ENCODE results near the gene RASSF5.
"Not testable (repeated sequence)": the region's sequence is repeated elsewhere in the genome, so short reads cannot be mapped to it uniquely, and the experiment has no call there.

The RASSF5 gene

DNA sequence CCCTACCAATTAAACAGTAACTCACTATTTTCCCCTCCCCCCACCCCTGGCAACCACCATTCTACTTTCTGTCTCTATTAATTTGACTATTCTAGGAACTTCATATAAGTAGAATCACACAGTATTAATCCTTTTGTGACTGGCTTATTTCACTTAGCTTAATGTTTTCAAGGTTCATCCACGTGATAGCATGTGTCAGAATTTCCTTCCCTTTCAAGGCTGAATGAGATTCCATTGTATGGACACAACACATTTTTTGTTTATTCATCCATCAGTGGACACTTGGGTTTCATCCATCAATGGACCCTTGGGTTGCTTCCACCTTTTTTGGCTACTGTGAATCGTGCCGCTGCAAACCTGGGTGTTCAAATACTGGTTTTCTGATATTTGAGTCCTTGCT is 63.2 kb downstream of the RASSF5 start:
- DNase-seq (ENCODE audit: low read depth) = no peak

GRCh38 chr1:206572835-206573234 is 65.5 kb downstream of the RASSF5 start:
- DNase-seq (ENCODE audit: low read depth) = no peak

DNA sequence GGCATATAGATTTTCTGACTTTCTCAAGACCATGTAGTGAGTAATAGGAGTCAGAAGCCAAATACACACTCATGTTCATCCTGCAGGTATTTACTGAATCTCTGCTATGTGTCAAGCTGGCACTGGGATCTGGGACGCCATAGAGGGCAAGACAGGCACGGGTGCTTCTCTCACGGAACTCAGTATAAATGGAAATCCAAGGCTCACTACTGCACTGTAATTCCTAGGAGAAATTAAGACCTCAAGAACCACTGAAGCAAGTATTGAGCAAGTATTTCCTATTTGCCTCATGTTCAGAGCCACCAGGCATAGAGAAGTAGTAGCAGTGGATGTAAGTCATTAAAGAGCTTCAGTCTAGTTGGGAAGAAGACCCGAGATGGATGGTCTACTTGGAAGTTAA is 66.0 kb downstream of the RASSF5 start:
- no peak for DNase-seq (ENCODE audit: low read depth)

DNA sequence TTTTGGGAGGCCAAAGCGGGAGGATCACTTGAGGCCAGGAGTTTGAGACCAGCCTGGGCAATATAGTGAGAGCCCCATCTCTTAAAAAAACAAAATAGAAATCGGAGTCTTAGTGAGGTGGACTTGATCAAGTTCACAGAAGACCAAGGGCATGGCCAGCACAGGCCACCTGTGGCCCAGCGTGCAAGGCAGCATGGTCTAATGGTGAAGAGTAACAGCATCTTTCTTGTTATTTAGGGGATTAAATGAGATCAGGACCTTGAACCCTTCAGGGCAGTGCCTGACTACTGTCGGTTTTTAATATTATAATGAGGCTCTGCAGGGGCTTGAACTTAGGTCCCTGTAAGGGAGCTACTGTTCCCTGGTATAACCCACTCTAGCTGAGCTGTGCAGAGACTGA is 66.4 kb downstream of the RASSF5 start:
- DNase-seq (ENCODE audit: low read depth) = no peak

DNA sequence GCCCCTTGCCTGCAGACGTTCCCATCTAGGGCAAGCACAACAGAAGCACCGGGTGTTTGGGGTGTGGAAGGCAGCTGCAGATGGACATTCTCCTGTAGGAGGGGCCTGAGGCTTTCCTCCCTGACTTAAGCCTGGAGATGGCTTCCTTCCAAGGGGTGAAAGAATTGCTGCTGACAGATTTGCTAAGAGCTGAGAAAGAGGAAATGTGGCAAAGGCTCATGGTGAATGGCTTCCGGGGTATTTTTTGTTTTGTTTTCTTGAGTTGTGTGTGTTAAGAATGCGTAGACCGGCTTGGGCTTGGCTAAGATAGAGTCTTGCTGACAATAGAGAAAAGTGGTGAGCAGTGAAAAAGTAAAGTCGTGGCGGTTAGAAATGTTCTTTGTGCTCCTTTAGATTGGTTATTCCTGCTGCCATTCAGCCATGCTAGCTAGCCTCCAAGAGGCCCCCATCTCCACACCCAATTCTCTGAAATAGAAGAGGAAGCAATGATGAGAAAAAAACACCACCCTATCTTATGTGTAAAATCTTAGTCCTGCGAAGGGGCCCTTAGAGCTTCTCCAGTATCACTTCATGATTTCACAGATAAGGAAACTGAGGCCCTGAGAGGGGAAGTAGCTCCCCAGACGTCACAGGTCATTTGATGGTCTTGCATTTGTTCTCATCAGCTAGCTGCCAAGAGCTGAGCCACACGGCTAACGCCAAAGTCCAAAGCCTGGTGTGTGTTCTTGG is 68.0 kb downstream of the RASSF5 start:
- DNase-seq (ENCODE audit: low read depth) = peak; percentile 75

DNA sequence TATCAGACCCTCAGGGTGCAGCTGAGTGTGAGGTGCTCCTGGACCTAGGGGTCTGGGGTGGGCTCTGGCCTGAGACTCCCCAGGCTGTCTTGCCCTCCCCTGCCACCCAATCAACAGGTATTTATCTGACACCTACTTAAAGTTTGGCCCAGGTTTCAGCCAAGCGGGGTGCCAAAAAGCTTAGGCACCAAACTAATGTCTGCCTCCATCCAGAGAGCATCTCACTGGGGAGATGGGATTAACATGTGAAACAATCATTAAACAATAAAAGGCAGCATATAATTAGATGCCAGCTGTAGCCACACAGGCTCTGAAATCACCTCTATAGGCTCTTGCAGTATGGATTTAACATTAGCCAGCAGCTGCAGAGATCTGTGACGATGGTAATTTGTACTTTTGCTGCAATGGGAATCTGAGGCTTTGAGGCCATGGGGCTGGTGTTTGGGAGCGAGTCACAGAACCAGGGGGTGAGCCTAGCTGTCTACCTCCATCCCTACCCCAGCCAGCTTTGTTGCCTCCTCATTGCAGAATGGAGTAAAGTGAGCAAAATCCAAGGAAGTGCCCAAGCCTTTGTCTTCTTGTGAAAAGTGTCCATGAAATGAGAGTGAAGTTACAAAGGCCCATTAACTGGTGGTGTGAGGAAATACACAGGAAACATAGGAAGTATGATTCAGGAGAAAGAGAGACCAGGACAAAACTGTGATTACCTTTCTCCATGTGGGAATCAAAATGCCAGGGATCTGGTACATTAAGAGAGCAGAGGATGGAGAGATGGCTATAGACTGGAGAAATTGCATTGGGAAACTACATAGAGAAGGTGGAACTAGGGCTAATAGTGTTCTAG is 68.8 kb downstream of the RASSF5 start:
- DNase-seq (ENCODE audit: low read depth) = no peak

- no peak for DNase-seq (ENCODE audit: low read depth)
These were observed 70.3 kb downstream of the RASSF5 start for GRCh38 chr1:206577626-206578025.

DNA sequence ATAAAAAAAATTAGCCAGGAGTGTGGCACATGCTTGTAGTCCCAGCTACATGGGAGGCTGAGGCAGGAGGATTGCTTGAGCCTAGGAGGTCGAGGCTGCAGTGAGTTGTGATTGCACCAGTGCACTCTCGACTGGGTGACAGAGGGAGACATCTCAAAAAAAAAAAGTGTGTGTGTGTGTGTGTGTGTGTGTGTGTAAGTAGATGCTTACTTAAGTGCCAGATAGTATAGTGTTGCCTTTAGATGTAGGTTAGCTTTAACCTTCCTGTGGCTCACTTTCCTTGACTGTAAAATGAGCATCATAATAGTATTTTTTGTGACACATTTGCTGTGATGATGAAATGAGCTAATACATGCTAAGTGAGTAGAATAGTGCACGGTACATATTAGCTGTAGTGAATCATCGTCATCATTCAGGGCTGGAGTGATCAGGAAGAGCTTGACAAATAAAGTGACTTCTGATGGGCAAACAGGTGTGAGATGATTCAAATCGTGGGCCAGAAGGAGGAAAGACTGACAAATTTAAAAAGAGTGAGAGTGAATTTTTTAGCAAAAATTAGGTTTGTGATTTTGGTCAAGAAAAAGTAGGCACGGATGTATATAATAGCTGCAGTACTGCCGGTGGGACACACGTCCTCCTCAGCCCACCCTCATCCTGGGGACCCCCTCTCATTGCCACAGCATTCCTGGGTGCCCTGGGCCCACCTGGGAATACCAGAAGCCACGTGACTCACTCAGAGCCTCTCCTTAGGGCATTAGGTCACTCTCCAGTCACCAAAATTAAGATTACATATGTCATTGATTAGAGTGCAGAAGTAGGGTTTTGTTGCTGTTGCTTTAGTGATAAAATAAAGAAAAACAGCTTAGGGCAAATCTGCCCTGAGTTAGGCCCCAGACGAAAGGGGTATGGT is 71.0 kb downstream of the RASSF5 start:
- DNase-seq (ENCODE audit: low read depth) = no peak

DNA sequence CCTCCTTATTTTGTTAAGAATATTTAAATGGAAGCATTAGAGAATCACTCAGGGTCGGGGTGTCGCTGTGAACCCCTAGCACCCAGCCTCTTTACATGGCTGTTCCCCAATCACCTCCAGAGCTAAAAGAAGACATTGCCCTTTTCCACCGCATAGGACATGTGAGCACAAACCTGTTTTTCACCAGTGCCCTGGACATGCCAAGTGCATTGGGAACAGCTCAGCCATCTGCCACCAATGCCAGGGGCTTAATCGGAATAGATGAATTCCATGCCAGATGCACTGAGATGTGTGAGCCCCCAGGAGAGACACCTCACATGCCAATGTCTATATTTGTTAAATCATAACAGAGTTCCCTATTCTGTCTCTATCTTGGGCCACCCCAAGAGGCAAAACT is 71.6 kb downstream of the RASSF5 start:
- no peak for DNase-seq (ENCODE audit: low read depth)

- DNase-seq (ENCODE audit: low read depth) = no peak
These were observed 72.6 kb downstream of the RASSF5 start for GRCh38 chr1:206579747-206580437.

DNA sequence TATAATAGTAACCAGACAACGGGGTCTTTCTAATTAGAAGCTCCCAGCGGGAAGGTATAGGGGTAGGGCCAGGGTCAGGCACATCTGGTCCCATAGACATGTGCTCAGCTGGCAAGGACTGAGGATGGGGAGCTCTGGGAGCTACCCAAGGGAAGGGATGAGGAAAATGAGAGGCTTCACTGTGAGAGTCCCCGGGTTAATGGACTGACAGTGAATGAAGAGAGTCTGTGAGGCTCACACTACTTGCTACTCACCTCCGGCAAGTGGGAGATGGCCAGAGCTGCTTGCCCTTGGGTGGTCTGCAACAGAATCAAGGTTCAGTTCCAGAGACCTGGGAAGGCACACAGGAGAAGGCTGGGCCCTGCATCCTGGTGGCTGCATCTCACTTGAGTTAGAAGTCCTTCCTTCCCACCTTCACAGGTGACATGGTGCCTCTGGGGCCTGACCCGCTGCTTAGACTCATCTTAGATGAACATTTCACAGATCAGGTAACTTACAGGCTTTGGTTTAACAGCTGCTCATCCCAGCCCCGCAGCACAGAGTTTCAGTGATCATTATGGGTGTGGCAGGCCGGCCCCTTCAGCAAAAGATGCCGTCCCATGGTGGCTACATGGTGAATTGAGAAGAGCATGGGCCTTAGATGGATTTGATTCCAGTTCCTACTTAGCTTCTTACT is 73.2 kb downstream of the RASSF5 start:
- DNase-seq (ENCODE audit: low read depth) = no peak

DNA sequence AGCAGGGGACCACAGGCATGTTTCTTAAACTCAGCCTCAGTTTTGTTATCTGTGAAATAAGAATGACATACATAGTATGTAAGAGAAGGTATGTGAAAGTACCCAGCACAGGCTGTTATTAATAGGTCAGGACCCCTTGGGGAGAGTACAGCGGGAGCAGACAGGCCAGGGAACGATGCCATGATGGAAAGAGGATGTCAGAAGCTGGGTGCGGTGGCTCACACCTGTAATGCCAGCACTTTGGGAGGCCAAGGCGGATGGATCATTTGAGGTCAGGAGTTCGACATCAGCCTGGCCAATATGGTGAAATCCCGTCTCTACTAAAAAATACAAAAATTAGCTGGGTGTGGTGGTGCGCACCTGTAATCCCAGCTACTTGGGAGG is 73.8 kb downstream of the RASSF5 start:
- not testable (repeated sequence) for DNase-seq (ENCODE audit: low read depth)

- no peak for DNase-seq (ENCODE audit: low read depth)
These were observed 74.2 kb downstream of the RASSF5 start for GRCh38 chr1:206581571-206581981.

GRCh38 chr1:206582537-206582936 is 75.2 kb downstream of the RASSF5 start:
- no peak for DNase-seq (ENCODE audit: low read depth)

GRCh38 chr1:206582971-206583706 is 75.8 kb downstream of the RASSF5 start:
- no peak for DNase-seq (ENCODE audit: low read depth)

DNA sequence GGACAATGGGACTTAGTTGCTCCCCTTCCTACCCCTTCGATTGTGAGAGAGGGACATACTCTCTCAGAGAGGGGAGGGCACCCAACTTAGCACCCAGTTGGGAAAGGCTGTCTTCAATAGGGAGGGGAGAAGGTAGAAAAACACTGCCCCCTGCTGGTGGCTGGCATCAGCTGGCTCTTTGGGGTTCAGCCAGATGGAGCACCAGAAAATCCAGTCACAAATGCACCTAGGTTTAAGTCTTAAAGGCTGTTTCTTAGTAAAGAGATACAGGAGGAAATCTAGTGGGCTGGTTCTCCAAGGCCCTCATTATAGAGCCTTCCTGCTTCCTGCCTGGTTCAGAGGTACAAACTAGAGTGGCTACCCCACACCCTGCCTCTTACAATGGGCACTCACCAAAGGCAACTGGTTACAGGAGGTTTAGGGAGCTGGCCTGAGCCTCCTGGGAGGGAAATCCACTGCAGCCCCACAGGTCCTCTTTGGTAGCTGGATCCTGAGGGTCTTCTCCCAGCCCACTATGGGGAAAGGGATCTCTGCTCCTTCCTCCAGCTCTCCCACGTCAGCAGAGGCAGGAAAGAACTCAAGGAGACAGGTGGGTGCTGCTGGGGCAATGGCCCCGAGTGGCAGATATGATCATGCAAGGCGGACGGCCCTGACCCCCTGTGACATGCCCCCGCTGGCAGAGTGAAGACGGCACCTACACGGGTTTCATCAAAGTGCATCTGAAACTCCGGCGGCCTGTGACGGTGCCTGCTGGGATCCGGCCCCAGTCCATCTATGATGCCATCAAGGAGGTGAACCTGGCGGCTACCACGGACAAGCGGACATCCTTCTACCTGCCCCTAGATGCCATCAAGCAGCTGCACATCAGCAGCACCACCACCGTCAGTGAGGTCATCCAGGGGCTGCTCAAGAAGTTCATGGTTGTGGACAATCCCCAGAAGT is 76.6 kb downstream of the RASSF5 start:
- peak; percentile 33 for DNase-seq (ENCODE audit: low read depth)

- DNase-seq (ENCODE audit: low read depth) = no peak
These were observed 77.4 kb downstream of the RASSF5 start for GRCh38 chr1:206584683-206585082.

DNA sequence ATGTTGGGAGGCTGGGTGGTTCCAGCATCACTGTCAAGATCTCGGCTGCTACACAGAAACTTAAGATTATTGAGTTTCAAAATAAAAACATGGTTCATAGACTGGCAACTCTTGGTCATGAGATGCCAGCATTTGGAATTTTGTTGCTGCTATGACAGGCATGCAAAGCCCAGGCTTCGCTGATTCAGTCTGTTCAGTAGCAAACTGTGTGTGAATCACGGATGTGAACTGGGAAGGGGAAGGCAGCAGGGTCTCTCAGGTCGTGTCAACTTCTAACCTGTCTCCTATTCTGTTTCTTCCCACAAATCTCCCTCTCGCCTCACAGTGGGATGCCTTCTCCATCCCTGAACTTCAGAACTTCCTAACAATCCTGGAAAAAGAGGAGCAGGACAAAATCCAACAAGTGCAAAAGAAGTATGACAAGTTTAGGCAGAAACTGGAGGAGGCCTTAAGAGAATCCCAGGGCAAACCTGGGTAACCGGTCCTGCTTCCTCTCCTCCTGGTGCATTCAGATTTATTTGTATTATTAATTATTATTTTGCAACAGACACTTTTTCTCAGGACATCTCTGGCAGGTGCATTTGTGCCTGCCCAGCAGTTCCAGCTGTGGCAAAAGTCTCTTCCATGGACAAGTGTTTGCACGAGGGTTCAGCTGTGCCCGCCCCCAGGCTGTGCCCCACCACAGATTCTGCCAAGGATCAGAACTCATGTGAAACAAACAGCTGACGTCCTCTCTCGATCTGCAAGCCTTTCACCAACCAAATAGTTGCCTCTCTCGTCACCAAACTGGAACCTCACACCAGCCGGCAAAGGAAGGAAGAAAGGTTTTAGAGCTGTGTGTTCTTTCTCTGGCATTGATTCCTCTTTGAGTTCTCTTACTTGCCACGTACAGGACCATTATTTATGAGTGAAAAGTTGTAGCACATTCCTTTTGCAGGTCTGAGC is 79.4 kb downstream of the RASSF5 start:
- DNase-seq (ENCODE audit: low read depth) = no peak

Data from GM04504 (cell line).